HTR-8/SVneo (cell line): ENCODE results near the gene TNS3.
A peak's percentile ranks its signal among the peaks of the same experiment; 100 is the strongest.
"Not testable (repeated sequence)": the region's sequence is repeated elsewhere in the genome, so short reads cannot be mapped to it uniquely, and the experiment has no call there.

Experiments used
- DNase-seq: peaks from one replicate; pipeline ENCODE4 v3.0.0; 2011; ENCODE audit warnings: low spot score, mixed read lengths; ENCODE audit not compliant: insufficient read length
- FAIRE-seq: peaks from 2 replicates; lab custom pipeline; 2011; peaks lifted over from hg19 to GRCh38; lab: Jason Lieb, UNC

The TNS3 gene

GRCh38 chr7:47478926-47479711, 102.8 kb downstream of the TNS3 start:
- FAIRE-seq (no peak), DNase-seq (no peak)

GRCh38 chr7:47478017-47478344, 103.9 kb downstream of the TNS3 start:
- FAIRE-seq (no peak), DNase-seq (no peak)

- no peak for FAIRE-seq
- DNase-seq = no peak
Observed at GRCh38 chr7:47477191-47478016, 104.5 kb downstream of the TNS3 start.

- DNase-seq (no peak), FAIRE-seq (no peak)
Observed at GRCh38 chr7:47475880-47476227, 106.1 kb downstream of the TNS3 start.

GRCh38 chr7:47474937-47475879, 106.7 kb downstream of the TNS3 start:
- FAIRE-seq = no peak
- peak; percentile 98 for DNase-seq

GRCh38 chr7:47474211-47474936, 107.5 kb downstream of the TNS3 start:
- FAIRE-seq = peak; percentile 99
- DNase-seq = no peak

GRCh38 chr7:47473499-47474210, 108.3 kb downstream of the TNS3 start:
- DNase-seq (no peak), FAIRE-seq (no peak)

GRCh38 chr7:47472444-47473157, 109.3 kb downstream of the TNS3 start:
- FAIRE-seq = no peak

GRCh38 chr7:47471831-47472230, 110.1 kb downstream of the TNS3 start:
- FAIRE-seq = no peak
- DNase-seq = no peak

More at GRCh38 chr7:47472444-47473157, 109.3 kb downstream of the TNS3 start:
- no peak for DNase-seq

- DNase-seq (no peak), FAIRE-seq (no peak)
Observed at GRCh38 chr7:47471358-47471703, 110.6 kb downstream of the TNS3 start.

- DNase-seq = no peak
- FAIRE-seq = no peak
Observed at GRCh38 chr7:47470567-47471357, 111.1 kb downstream of the TNS3 start.

- DNase-seq, FAIRE-seq: not testable (repeated sequence)
Observed at GRCh38 chr7:47469846-47470245, 112.1 kb downstream of the TNS3 start.

GRCh38 chr7:47466832-47467231, 115.1 kb downstream of the TNS3 start:
- DNase-seq = no peak
- FAIRE-seq = no peak

- DNase-seq (no peak), FAIRE-seq (no peak)
Observed at GRCh38 chr7:47465191-47465590, 116.7 kb downstream of the TNS3 start.

- no peak for DNase-seq
Observed at GRCh38 chr7:47464266-47464665, 117.6 kb downstream of the TNS3 start.

GRCh38 chr7:47461746-47462145, 120.2 kb downstream of the TNS3 start:
- DNase-seq (no peak), FAIRE-seq (no peak)

More at GRCh38 chr7:47464266-47464665, 117.6 kb downstream of the TNS3 start:
- FAIRE-seq = no peak

- DNase-seq = no peak
- FAIRE-seq = no peak
Observed at GRCh38 chr7:47461161-47461560, 120.8 kb downstream of the TNS3 start.
